OCI-LY3 (cell line): ENCODE measurements around the gene SLC24A4.

Experiments used
- EZH2phosphoT487 ChIP-seq: fragments of 200-600 bp; shearing (Covaris generic); IDR thresholded peaks from 2 replicates; pipeline ENCODE4 v1.6.1; 2018; ENCODE audit warnings: antibody characterized with exemption, mixed run types, low read depth
- TF ChIP-seq, protein P1 (sequence below): fragments of 200-600, 300-600 bp; sonication (generic); IDR thresholded peaks from 2 replicates; pipeline ENCODE4 v1.5.1; 2014; ENCODE audit warnings: antibody characterized with exemption, low read length, low read depth

DNA sequence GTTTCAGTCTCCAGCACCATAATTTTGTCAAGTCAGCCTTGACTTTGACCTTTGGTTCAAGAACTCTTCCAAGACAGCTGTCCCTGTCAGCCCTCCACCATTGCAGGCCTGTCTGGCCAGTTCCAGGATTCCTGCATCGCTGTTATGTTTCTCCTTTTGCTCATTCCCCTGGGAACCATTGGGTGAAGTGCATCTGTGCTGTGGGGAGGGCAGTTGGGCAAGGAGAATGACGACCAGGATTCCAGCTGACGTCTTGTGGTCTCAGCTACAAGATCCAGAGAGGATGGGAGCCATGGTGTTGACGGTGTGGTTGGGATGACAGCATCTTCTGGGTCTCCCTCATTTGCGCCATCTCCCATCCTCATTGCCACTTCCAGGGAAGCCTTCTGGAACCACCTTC, 45.9 kb upstream of the SLC24A4 start:
- TF ChIP-seq, protein P1, sequence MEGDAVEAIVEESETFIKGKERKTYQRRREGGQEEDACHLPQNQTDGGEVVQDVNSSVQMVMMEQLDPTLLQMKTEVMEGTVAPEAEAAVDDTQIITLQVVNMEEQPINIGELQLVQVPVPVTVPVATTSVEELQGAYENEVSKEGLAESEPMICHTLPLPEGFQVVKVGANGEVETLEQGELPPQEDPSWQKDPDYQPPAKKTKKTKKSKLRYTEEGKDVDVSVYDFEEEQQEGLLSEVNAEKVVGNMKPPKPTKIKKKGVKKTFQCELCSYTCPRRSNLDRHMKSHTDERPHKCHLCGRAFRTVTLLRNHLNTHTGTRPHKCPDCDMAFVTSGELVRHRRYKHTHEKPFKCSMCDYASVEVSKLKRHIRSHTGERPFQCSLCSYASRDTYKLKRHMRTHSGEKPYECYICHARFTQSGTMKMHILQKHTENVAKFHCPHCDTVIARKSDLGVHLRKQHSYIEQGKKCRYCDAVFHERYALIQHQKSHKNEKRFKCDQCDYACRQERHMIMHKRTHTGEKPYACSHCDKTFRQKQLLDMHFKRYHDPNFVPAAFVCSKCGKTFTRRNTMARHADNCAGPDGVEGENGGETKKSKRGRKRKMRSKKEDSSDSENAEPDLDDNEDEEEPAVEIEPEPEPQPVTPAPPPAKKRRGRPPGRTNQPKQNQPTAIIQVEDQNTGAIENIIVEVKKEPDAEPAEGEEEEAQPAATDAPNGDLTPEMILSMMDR: no peak
- TF ChIP-seq EZH2phosphoT487: no peak
